Right cardiac atrium (tissue), 5 donors: ENCODE results near the gene TOX4. TPM values are rescaled to one million over a fixed set of nuclear protein-coding genes. Genes with fewer than 3 reads are reported as not detected.
"Not testable (repeated sequence)": the region's sequence is repeated elsewhere in the genome, so short reads cannot be mapped to it uniquely, and the experiment has no call there.

ENCODE experiments used
- ATAC-seq, 2 donors: fragments of 200-7000 bp; cut with Tn5 transposase; one replicate each; pipeline versions ENCODE4 v1.8.0 to v1.9.1; 2020; ENCODE audit warnings: moderate library complexity in 2 of 2, mild to moderate bottlenecking in 1 of 2
- DNase-seq, 3 donors: peaks; one replicate each; pipeline ENCODE4 v3.0.0-alpha.2; 2020
- H3K27ac ChIP-seq: one replicate; pipeline ENCODE4 v1.5.1; 2013; ENCODE audit warnings: mild to moderate bottlenecking, low read length, control low read depth, moderate library complexity
- H3K27me3 ChIP-seq: one replicate; pipeline ENCODE4 v1.6.1; 2013; ENCODE audit not compliant: control insufficient read depth, insufficient read depth
- H3K4me1 ChIP-seq: one replicate; pipeline ENCODE4 v1.6.1; 2013; ENCODE audit warnings: low read length; ENCODE audit not compliant: control insufficient read depth, insufficient read depth
- H3K4me3 ChIP-seq: one replicate; pipeline ENCODE4 v1.5.1; 2013; ENCODE audit warnings: low read length, control low read depth
- H3K9me3 ChIP-seq: one replicate; pipeline ENCODE4 v1.6.1; 2013; ENCODE audit warnings: low read length; ENCODE audit not compliant: control insufficient read depth
- WGBS: extraction: QIAGEN DNeasy Blood & Tissue Kit; methylation state at CpG from one replicate; pipeline ENCODE4 v1.1.7; 2013; 5-methylcytosine and 5-hydroxymethylcytosine counted together
- intact Hi-C, 4 donors: fragments of 100-400 bp; cut with DNase I; formaldehyde crosslinking; loops; one replicate each; pipeline versions ENCODE4 v1.11.0 to v1.14.0; 2022 to 2023
- polyA plus RNA-seq: library from polyadenylated mRNA; stranded (reverse); fragments of 200-250 nt; gene quantifications from one replicate; pipeline ENCODE4 v1.2.3, GENCODE V29; 2013
- total RNA-seq, 4 donors: library from RNA; stranded (reverse); fragmentation: NEBNext Ultra II Directional; extraction: Animal tissue kit (Norgen Biotek cat#: 25700); gene quantifications; one replicate each; pipeline ENCODE4 v1.2.1, GENCODE V29; 2021
- donor health status: healthy with polysubstance abuse.
- donor health status: DM: no; HTN: yes; CAD: no.
- donor health status: DM: no; HTN: no; CAD: no.
- donor health status: DM: no; HTN: yes; CAD: no; lungs with severe emphysema.
- donor health status: DM: yes; HTN: yes; CAD: no.

TOX4 gene
- total and polyA plus RNA-seq, 5 donors, result 20.0 to 82.2 (median 71.8) TPM

- Histone ChIP-seq H3K27ac (no peak overlapping the region), H3K9me3 (no peaks in the 10 kb centered on the region), H3K27me3 (no peaks in the 10 kb centered on the region), H3K4me3 (no peak overlapping the region), H3K4me1 (no peaks in the 10 kb centered on the region)
- 7% methylated on average over 3 of the region's 3 CpGs for WGBS
- DNase-seq (no peak), ATAC-seq (no peak)
- intact Hi-C loops, result no loop called here
Observed at GRCh38 chr14:21537090-21537424, 60.1 kb downstream of the TOX4 start.

GRCh38 chr14:21539189-21539940 lies 62.4 kb downstream of the TOX4 start:
- intact Hi-C loops, result no loop called here
- no peaks in the 10 kb centered on the region for H3K27me3 ChIP-seq
- no peaks in the 10 kb centered on the region for H3K9me3 ChIP-seq
- H3K4me1 ChIP-seq, result no peaks in the 10 kb centered on the region
- no peak overlapping the region for H3K4me3 ChIP-seq
- DNase-seq (no peak), ATAC-seq (no peak)
- no peak overlapping the region for H3K27ac ChIP-seq
- WGBS, result 13% methylated on average over 3 of the region's 3 CpGs

DNA sequence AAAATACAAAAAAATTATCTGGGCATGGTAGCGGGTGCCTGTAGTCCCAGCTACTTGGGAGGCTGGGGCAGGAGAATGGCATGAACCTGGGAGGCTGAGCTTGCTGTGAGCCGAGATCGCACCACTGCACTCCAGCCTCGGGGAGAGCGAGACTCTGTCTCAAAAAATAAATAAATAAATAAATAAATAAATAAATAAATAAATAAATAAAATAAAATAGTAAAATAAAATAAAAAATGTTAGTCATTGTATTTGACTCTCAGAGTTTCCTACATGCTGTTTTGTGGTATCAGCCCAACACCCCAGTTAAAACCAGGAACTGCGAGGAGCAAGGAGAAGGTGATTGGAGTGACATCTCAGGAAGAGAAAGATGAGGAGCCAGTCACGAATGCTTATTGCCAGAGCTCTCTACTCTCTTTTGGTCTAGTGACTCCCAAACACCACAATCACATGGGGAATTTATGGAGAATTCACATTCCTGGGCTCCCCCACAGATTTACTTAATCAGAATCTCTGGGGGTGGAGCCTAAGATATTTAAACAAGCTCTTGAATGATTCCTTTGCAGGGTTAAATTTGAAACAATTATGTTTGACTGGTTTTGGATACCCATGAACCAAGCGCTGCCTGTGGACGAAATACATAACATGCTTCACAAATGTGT lies 64.5 kb downstream of the TOX4 start:
- WGBS, result 85% methylated on average over 9 of the region's 9 CpGs
- H3K4me1 ChIP-seq, result no peaks in the 10 kb centered on the region
- H3K27me3 ChIP-seq, result no peaks in the 10 kb centered on the region
- intact Hi-C loops, result no loop called here
- ATAC-seq (no peak), DNase-seq (no peak)
- H3K4me3 ChIP-seq, result no peak overlapping the region
- H3K27ac ChIP-seq, result no peak overlapping the region
- no peaks in the 10 kb centered on the region for H3K9me3 ChIP-seq

DNA sequence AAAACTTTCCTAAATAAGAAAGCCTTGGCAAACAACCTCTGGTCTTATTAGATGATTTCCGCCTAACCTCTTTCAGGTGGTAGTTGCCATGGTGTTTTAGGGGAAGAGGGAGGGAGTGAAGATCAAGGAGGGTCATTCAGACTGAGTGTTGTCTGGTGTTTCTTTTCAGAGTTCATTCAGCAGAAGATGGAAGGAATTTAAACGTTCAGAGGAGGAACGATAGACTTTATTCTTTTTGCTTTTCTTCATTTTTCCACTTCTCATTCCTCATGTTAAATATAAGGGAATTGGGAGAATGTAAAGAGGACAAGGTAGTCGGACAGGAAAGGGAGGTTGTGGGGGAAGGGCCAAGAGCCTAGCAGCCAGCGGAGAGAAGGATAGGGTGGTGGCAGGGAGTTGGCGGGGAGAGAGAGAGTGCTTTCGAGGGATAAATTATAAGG lies 66.5 kb downstream of the TOX4 start:
- intact Hi-C loops, result no loop called here
- ATAC-seq (no peak), DNase-seq (no peak)
- no peaks in the 10 kb centered on the region for H3K27me3 ChIP-seq
- H3K4me1 ChIP-seq, result no peaks in the 10 kb centered on the region
- no peak overlapping the region for H3K27ac ChIP-seq
- no peak overlapping the region for H3K4me3 ChIP-seq
- 35% methylated on average over 7 of the region's 7 CpGs for WGBS
- no peaks in the 10 kb centered on the region for H3K9me3 ChIP-seq

DNA sequence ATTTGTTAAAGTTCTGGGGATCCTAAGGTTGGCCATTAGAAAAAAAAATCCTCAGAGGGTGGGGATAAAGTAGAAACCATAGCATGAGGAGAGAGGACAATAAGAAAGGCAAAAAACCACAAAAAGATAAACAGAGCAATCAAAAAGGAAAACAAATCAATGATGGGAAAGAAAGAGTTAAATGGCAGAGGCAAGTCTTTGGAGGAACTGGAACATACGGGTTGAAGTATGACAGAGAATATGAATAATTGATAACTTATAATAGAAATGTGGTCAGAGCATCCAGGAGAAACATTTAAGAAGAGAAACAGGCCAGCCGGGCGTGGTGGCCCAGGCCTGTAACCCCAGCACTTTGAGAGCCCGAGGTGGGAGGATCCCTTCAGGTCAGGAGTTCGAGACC lies 67.0 kb downstream of the TOX4 start:
- intact Hi-C loops, result no loop called here
- Histone ChIP-seq H3K9me3 (no peaks in the 10 kb centered on the region), H3K27me3 (no peaks in the 10 kb centered on the region), H3K4me1 (no peaks in the 10 kb centered on the region), H3K27ac (no peak overlapping the region), H3K4me3 (no peak overlapping the region)
- ATAC-seq (no peak), DNase-seq (no peak)
- 60% methylated on average over 5 of the region's 5 CpGs for WGBS

DNA sequence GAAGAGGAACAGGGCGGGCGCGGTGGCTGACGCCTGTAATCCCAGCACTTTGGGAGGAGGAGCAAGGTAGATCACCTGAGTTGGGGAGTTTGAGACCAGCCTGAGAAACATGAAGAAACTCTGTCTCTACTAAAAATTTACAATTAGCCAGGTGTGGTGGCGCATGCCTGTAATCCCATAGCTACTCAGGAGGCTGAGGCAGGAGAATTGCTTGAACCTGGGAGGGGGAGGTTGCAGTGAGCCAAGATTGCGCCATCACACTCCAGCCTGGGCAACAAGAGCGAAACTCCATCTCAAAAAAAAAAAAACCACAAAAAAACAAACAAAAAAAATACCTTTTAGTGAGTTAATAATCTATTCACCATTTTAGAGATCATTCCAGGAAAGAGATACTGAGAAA lies 67.6 kb downstream of the TOX4 start:
- H3K27me3 ChIP-seq, H3K4me3 ChIP-seq, DNase-seq, H3K9me3 ChIP-seq, ATAC-seq, H3K4me1 ChIP-seq, intact Hi-C loops, H3K27ac ChIP-seq: not testable (repeated sequence)
- 95% methylated on average over 7 of the region's 7 CpGs for WGBS

Other genes starting within 250 kb of the TOX4 start
- 100 to 1,000 TPM; 241 to 308 (median 289) TPM for gene HNRNPC, start 207.8 kb upstream of the TOX4 start, total RNA-seq
- 334 TPM for gene HNRNPC, start 207.8 kb upstream of the TOX4 start, polyA plus RNA-seq
- 1 to 10 TPM in 1 of 4 donors, under 1 TPM in 3; 0.20 to 1.0 (median 0.61) TPM for gene RPGRIP1, start 197.1 kb upstream of the TOX4 start, total RNA-seq
- gene RPGRIP1, start 197.1 kb upstream of the TOX4 start, polyA plus RNA-seq, result 0.27 TPM
- 10 to 100 TPM; 33.7 to 38.7 (median 35.0) TPM for gene SUPT16H, start 93.2 kb upstream of the TOX4 start, total RNA-seq
- gene SUPT16H, start 93.2 kb upstream of the TOX4 start, polyA plus RNA-seq, result 27.4 TPM
- gene CHD8, start 21.1 kb upstream of the TOX4 start, total RNA-seq, result 10 to 100 TPM; 34.8 to 40.6 (median 39.7) TPM
- gene CHD8, start 21.1 kb upstream of the TOX4 start, polyA plus RNA-seq, result 21.0 TPM
- 10 to 100 TPM; 22.5 to 25.7 (median 24.5) TPM for gene RAB2B, start 236 bp upstream of the TOX4 start, total RNA-seq
- gene RAB2B, start 236 bp upstream of the TOX4 start, polyA plus RNA-seq, result 15.3 TPM
- 10 to 100 TPM; 25.8 to 30.3 (median 28.1) TPM for gene METTL3, start 34.1 kb downstream of the TOX4 start, total RNA-seq
- gene METTL3, start 34.1 kb downstream of the TOX4 start, polyA plus RNA-seq, result 25.5 TPM
- 10 to 100 TPM in 3 of 4 donors, 1 to 10 TPM in 1; 6.8 to 16.1 (median 12.0) TPM for gene SALL2, start 49.2 kb downstream of the TOX4 start, total RNA-seq
- gene SALL2, start 49.2 kb downstream of the TOX4 start, polyA plus RNA-seq, result 4.0 TPM
- gene OR10G3, start 102.9 kb downstream of the TOX4 start, total RNA-seq, result not detected
- gene OR10G3, start 102.9 kb downstream of the TOX4 start, polyA plus RNA-seq, result not detected
- not detected for gene OR10G2, start 157.7 kb downstream of the TOX4 start, total RNA-seq
- not detected for gene OR10G2, start 157.7 kb downstream of the TOX4 start, polyA plus RNA-seq
- not detected for gene OR4E2, start 176.6 kb downstream of the TOX4 start, total RNA-seq
- gene OR4E2, start 176.6 kb downstream of the TOX4 start, polyA plus RNA-seq, result not detected
- not detected for gene OR4E1, start 196.6 kb downstream of the TOX4 start, total RNA-seq
- gene OR4E1, start 196.6 kb downstream of the TOX4 start, polyA plus RNA-seq, result not detected